ENCODE results near the gene ABCB1. TPM values are rescaled to one million over a fixed set of nuclear protein-coding genes. Genes with fewer than 3 reads are reported as not detected.

ABCB1 gene
- total RNA-seq, 1 donor from 2014 or later, result not detected

DNA sequence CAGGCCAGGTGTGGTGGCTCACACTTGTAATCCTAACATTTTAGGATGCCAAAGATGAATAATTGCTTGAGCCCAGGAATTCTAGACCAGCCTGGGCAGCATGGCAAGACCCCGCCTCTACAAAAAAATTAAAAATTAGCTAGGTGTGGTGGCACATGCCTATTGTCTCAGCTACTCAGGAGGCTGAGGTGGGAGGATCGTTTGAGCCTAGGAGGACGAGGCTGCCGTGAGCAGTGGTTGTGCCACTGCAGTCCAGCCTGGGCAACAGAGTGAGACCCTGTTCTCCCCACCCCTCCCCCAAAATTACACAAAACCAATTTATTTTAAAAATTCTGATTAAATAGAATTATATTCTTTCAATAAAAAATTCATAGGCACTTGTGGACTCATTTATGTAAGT is 39.0 kb downstream of the ABCB1 start:
- Mint-ChIP-seq H3K4me1 (ENCODE audit: unreplicated experiment) (no peaks in the 10 kb centered on the region), H3K36me3 (ENCODE audit: unreplicated experiment) (no peaks in the 10 kb centered on the region), H3K27ac (ENCODE audit: unreplicated experiment) (no peak overlapping the region), H3K9me3 (ENCODE audit: unreplicated experiment) (no peaks in the 10 kb centered on the region), H3K27me3 (ENCODE audit: unreplicated experiment) (peaks cover 17% of the 10 kb centered on the region), H3K4me3 (ENCODE audit: unreplicated experiment) (no peak overlapping the region)
- TF ChIP-seq, protein P1, sequence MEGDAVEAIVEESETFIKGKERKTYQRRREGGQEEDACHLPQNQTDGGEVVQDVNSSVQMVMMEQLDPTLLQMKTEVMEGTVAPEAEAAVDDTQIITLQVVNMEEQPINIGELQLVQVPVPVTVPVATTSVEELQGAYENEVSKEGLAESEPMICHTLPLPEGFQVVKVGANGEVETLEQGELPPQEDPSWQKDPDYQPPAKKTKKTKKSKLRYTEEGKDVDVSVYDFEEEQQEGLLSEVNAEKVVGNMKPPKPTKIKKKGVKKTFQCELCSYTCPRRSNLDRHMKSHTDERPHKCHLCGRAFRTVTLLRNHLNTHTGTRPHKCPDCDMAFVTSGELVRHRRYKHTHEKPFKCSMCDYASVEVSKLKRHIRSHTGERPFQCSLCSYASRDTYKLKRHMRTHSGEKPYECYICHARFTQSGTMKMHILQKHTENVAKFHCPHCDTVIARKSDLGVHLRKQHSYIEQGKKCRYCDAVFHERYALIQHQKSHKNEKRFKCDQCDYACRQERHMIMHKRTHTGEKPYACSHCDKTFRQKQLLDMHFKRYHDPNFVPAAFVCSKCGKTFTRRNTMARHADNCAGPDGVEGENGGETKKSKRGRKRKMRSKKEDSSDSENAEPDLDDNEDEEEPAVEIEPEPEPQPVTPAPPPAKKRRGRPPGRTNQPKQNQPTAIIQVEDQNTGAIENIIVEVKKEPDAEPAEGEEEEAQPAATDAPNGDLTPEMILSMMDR (IDR thresholded peaks at IDR 0.05), result no peak
- no peak for DNase-seq (ENCODE audit: extremely low spot score, unreplicated experiment)

DNA sequence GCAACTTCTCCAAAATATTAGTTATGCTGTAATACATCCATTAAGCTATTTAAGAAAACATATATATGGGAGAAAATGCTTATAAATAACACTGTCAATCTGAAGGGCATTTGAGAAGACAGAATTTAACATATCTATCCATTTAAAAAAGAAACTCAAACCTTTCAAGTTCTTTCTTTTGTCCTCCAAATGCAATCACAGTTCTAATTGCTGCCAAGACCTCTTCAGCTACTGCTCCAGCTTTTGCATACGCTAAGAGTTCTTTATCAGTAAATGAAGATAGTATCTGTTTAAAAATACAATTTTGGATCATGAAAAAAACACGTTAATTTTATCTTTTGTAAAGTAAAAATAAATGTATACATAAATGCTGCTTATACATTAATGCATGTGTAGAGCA is 39.6 kb downstream of the ABCB1 start:
- Mint-ChIP-seq H3K36me3 (ENCODE audit: unreplicated experiment) (no peaks in the 10 kb centered on the region), H3K4me1 (ENCODE audit: unreplicated experiment) (no peaks in the 10 kb centered on the region), H3K27me3 (ENCODE audit: unreplicated experiment) (peaks cover 17% of the 10 kb centered on the region), H3K4me3 (ENCODE audit: unreplicated experiment) (no peak overlapping the region), H3K27ac (ENCODE audit: unreplicated experiment) (no peak overlapping the region), H3K9me3 (ENCODE audit: unreplicated experiment) (no peaks in the 10 kb centered on the region)
- TF ChIP-seq, protein P1 (IDR thresholded peaks at IDR 0.05), result no peak
- DNase-seq (ENCODE audit: extremely low spot score, unreplicated experiment), result no peak

DNA sequence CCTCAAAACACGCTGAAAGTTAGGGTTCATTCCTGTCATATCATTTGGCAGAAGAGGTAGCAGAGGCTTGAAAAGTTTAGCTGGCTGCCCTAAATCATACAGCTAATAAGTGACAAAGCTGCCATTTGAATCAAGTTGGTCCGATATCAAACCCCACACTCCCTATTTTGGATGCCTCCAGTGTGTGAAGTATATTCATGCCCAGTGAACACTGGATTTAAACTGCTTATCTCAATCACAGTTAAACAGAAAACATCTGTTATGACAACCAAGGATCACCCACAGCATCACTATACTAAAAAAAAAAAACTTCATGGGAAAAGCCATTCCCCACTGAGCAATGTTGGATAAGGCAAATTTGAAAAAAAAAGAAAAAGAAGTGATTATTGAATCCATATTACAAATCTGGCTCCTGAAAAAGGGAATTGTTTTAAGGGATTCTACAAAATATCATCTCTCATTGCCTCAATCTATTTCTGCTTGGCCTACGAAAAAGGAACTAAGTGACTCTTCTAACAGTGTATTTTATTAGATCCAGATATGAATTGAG is 48.3 kb downstream of the ABCB1 start:
- no peak for DNase-seq (ENCODE audit: extremely low spot score, unreplicated experiment)
- Mint-ChIP-seq H3K27ac (ENCODE audit: unreplicated experiment) (no peak overlapping the region), H3K27me3 (ENCODE audit: unreplicated experiment) (no peaks in the 10 kb centered on the region), H3K4me1 (ENCODE audit: unreplicated experiment) (no peaks in the 10 kb centered on the region), H3K4me3 (ENCODE audit: unreplicated experiment) (no peak overlapping the region), H3K9me3 (ENCODE audit: unreplicated experiment) (no peaks in the 10 kb centered on the region), H3K36me3 (ENCODE audit: unreplicated experiment) (no peaks in the 10 kb centered on the region)
- TF ChIP-seq, protein P1 (IDR thresholded peaks at IDR 0.05), result no peak

DNA sequence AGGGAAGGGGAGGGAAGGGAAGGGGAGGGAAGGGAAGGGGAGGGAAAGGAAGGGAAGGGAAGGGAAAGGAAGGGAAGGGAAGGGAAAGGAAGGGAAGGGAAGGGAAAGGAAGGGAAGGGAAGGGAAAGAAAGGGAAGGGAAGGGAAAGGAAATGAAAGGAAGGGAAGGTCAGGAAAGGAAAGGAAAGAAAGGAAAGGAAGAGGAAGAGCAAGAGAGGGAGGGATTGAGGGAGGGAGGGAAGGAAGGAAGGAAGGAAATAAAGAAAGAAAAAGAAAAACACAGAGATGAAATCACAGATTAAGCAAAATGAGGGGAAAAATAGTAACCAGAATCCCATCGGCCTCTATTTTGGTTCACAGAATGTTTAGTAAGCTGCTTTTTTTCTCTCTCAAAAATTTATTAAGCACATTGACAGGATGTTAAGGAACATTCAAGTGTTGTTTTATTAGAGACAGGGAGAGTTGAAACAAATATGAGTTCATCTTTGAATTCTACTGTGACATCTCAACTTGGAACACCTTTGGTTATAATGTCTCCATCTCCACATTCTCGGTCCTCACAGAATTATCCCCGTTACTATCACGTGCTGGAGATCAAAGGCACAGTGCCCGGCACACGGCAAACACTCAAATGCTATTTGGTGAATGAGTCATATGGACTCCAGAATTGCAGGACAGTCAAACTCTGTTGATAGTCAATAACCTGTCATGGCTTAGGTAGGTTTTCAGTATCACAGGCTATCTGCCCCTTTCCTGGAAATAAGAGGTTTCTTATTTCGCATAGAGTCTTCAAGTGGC is 52.4 kb downstream of the ABCB1 start:
- no peaks in the 10 kb centered on the region for H3K4me1 Mint-ChIP-seq (ENCODE audit: unreplicated experiment)
- H3K36me3 Mint-ChIP-seq (ENCODE audit: unreplicated experiment), result no peaks in the 10 kb centered on the region
- DNase-seq (ENCODE audit: extremely low spot score, unreplicated experiment), result no peak
- no peaks in the 10 kb centered on the region for H3K27me3 Mint-ChIP-seq (ENCODE audit: unreplicated experiment)
- TF ChIP-seq, protein P1 (IDR thresholded peaks at IDR 0.05), result no peak
- no peaks in the 10 kb centered on the region for H3K9me3 Mint-ChIP-seq (ENCODE audit: unreplicated experiment)
- no peak overlapping the region for H3K4me3 Mint-ChIP-seq (ENCODE audit: unreplicated experiment)
- H3K27ac Mint-ChIP-seq (ENCODE audit: unreplicated experiment), result no peak overlapping the region

DNA sequence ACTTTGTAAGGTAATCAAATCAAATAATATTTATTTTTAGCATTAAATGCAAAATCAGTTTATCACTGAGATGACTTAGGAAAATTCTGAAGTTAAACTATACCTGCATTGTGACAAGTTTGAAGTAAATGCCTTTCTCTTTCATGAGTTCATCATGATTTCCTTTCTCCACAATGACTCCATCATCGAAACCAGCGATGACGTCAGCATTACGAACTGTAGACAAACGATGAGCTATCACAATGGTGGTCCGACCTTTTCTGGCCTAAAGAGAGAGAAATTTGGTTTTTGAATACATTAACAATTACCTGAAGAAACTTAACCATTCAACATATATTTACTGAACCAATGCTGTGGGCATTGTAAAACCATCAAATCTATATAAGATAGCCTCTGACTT is 54.9 kb downstream of the ABCB1 start:
- Mint-ChIP-seq H3K4me3 (ENCODE audit: unreplicated experiment) (no peak overlapping the region), H3K4me1 (ENCODE audit: unreplicated experiment) (no peaks in the 10 kb centered on the region), H3K36me3 (ENCODE audit: unreplicated experiment) (no peaks in the 10 kb centered on the region), H3K9me3 (ENCODE audit: unreplicated experiment) (no peaks in the 10 kb centered on the region), H3K27me3 (ENCODE audit: unreplicated experiment) (no peaks in the 10 kb centered on the region), H3K27ac (ENCODE audit: unreplicated experiment) (no peak overlapping the region)
- TF ChIP-seq, protein P1 (IDR thresholded peaks at IDR 0.05), result no peak
- DNase-seq (ENCODE audit: extremely low spot score, unreplicated experiment), result no peak

All from osteocyte (in vitro differentiated cells).